Measurements from ENCODE around the gene RGS6.

- no peak for TF ChIP-seq CTCF (IDR thresholded peaks at IDR 0.05; ENCODE audit: low read depth, low read length, missing input control)
- TF ChIP-seq EGR1 (IDR thresholded peaks at IDR 0.05; ENCODE audit: low read depth in 2 of 2), result no peak
- TF ChIP-seq GABPA (IDR thresholded peaks at IDR 0.05 in 1 of 2, conservative IDR thresholded peaks at IDR 0.05 in 1 of 2), result no peak
- TF ChIP-seq SP1 (IDR thresholded peaks at IDR 0.05), result no peak
- TF ChIP-seq YY1 (IDR thresholded peaks at IDR 0.05), result no peak
- TF ChIP-seq TAF1 (conservative IDR thresholded peaks at IDR 0.05), result no peak
Measured at GRCh38 chr14:72444701-72445100, 512.5 kb downstream of the RGS6 start.
